WTC11 (cell line): ENCODE data around the gene TRPC4AP. TPM values are rescaled to one million over a fixed set of nuclear protein-coding genes. Genes with fewer than 3 reads are reported as not detected.
A peak's percentile ranks its signal among the peaks of the same experiment; 100 is the strongest.

ENCODE experiments used
- ATAC-seq: fragments of 200-7000 bp; cut with Tn5 transposase; 2 replicates; pipeline ENCODE4 v1.10.0; 2021; ENCODE audit warnings: mild to moderate bottlenecking, moderate library complexity
- CTCF ChIA-PET: fragments of 300-600 bp; sonication (Branson Sonifier 250); formaldehyde crosslinking; loops from one replicate; lab custom pipeline; 2021; ENCODE audit warnings: antibody characterized with exemption; lab: Charles Lee
- POLR2A ChIA-PET: fragments of 350-600 bp; sonication (Branson Sonifier 250); formaldehyde crosslinking; loops from one replicate; lab custom pipeline; 2021; ENCODE audit warnings: antibody characterized with exemption; lab: Charles Lee
- DNase-seq: peaks from one replicate; pipeline ENCODE4 v3.0.0; 2021; ENCODE audit warnings: low spot score
- H3K27ac Mint-ChIP-seq: 2 replicates; pipeline ENCODE4 v1.8.0; 2021; ENCODE audit warnings: mixed read lengths
- H3K27me3 Mint-ChIP-seq: 2 replicates; pipeline ENCODE4 v1.8.0; 2021; ENCODE audit warnings: low read depth, mild to moderate bottlenecking, moderate library complexity, mixed read lengths
- H3K36me3 Mint-ChIP-seq: 2 replicates; pipeline ENCODE4 v1.8.0; 2021; ENCODE audit warnings: mixed read lengths
- H3K4me1 Mint-ChIP-seq: 2 replicates; pipeline ENCODE4 v1.8.0; 2022; ENCODE audit warnings: mixed read lengths
- H3K4me3 Mint-ChIP-seq: 2 replicates; pipeline ENCODE4 v1.8.0; 2021; ENCODE audit warnings: mild to moderate bottlenecking, moderate library complexity, mixed read lengths
- H3K9me3 Mint-ChIP-seq: 2 replicates; pipeline ENCODE4 v1.8.0; 2021; ENCODE audit warnings: mixed read lengths
- ATF1 ChIP-seq: sonication (generic); formaldehyde crosslinking; IDR thresholded peaks from 2 replicates; pipeline ENCODE4 v1.8.1; 2023; ENCODE audit warnings: mild to moderate bottlenecking, moderate library complexity, missing genetic modification reagents
- ATF3 ChIP-seq: sonication (generic); formaldehyde crosslinking; conservative IDR thresholded peaks from 2 replicates; pipeline ENCODE4 v1.8.1; 2022; ENCODE audit warnings: mild to moderate bottlenecking, missing genetic modification reagents
- CBFB ChIP-seq: sonication (generic); formaldehyde crosslinking; IDR thresholded peaks from 2 replicates; pipeline ENCODE4 v1.8.1; 2022; ENCODE audit warnings: mild to moderate bottlenecking, low read depth, missing genetic modification reagents
- E2F1 ChIP-seq: sonication (generic); formaldehyde crosslinking; IDR thresholded peaks from 2 replicates; pipeline ENCODE4 v1.8.0; 2022; ENCODE audit warnings: mild to moderate bottlenecking, missing genetic modification reagents
- ETV6 ChIP-seq: sonication (generic); formaldehyde crosslinking; IDR thresholded peaks from 2 replicates; pipeline ENCODE4 v1.8.1; 2022; ENCODE audit warnings: mild to moderate bottlenecking, missing genetic modification reagents
- FOXJ3 ChIP-seq: sonication (generic); formaldehyde crosslinking; IDR thresholded peaks from 2 replicates; pipeline ENCODE4 v1.9.0; 2021; ENCODE audit warnings: missing genetic modification reagents, mild to moderate bottlenecking, borderline replicate concordance
- FOXP1 ChIP-seq: sonication (generic); formaldehyde crosslinking; IDR thresholded peaks from 2 replicates; pipeline ENCODE4 v1.8.0; 2022; ENCODE audit warnings: missing genetic modification reagents, mild to moderate bottlenecking, moderate library complexity, borderline replicate concordance
- FOXP4 ChIP-seq: sonication (generic); formaldehyde crosslinking; IDR thresholded peaks from 2 replicates; pipeline ENCODE4 v1.8.0; 2022; ENCODE audit warnings: mild to moderate bottlenecking, missing genetic modification reagents
- GRHL2 ChIP-seq: fragments of 250-450 bp; sonication (Bioruptor Pico); IDR thresholded peaks from 2 replicates; pipeline ENCODE4 v1.8.0; 2022; ENCODE audit warnings: mild to moderate bottlenecking, moderate library complexity; ENCODE audit not compliant: insufficient replicate concordance, severe bottlenecking
- HMGXB4 ChIP-seq: sonication (generic); formaldehyde crosslinking; IDR thresholded peaks from 2 replicates; pipeline ENCODE4 v1.8.1; 2023; ENCODE audit warnings: mild to moderate bottlenecking, moderate library complexity, missing genetic modification reagents
- IRF2 ChIP-seq: sonication (generic); formaldehyde crosslinking; IDR thresholded peaks from 2 replicates; pipeline ENCODE4 v1.8.0; 2022; ENCODE audit warnings: low read depth, missing genetic modification reagents, borderline replicate concordance
- JUN ChIP-seq: sonication (generic); formaldehyde crosslinking; IDR thresholded peaks from 2 replicates; pipeline ENCODE4 v1.8.0; 2023; ENCODE audit warnings: mild to moderate bottlenecking, missing genetic modification reagents
- MLX ChIP-seq: sonication (generic); formaldehyde crosslinking; IDR thresholded peaks from 2 replicates; pipeline ENCODE4 v1.8.1; 2023; ENCODE audit warnings: mild to moderate bottlenecking, missing genetic modification reagents, moderate library complexity
- MXD4 ChIP-seq: fragments of 250-450 bp; sonication (Bioruptor Pico); IDR thresholded peaks from 2 replicates; pipeline ENCODE4 v1.8.0; 2021; ENCODE audit warnings: mild to moderate bottlenecking, moderate library complexity, borderline replicate concordance
- NR3C1 ChIP-seq: sonication (generic); formaldehyde crosslinking; conservative IDR thresholded peaks from 2 replicates; pipeline ENCODE4 v1.8.1; 2023; ENCODE audit warnings: low read depth, mild to moderate bottlenecking, missing genetic modification reagents
- PRRX2 ChIP-seq: fragments of 250-450 bp; sonication (Bioruptor Pico); IDR thresholded peaks from 2 replicates; pipeline ENCODE4 v1.8.0; 2021; ENCODE audit warnings: mild to moderate bottlenecking
- RORB ChIP-seq: fragments of 250-450 bp; sonication (Bioruptor Pico); IDR thresholded peaks from 2 replicates; pipeline ENCODE4 v1.9.0; 2021; ENCODE audit warnings: mild to moderate bottlenecking
- SOX15 ChIP-seq: fragments of 250-450 bp; sonication (Bioruptor Pico); IDR thresholded peaks from 2 replicates; pipeline ENCODE4 v1.9.0; 2021; ENCODE audit warnings: mild to moderate bottlenecking
- STAT6 ChIP-seq: sonication (generic); formaldehyde crosslinking; conservative IDR thresholded peaks from 2 replicates; pipeline ENCODE4 v1.8.1; 2023; ENCODE audit warnings: mild to moderate bottlenecking, low read depth, missing genetic modification reagents, moderate library complexity
- TEAD1 ChIP-seq: sonication (generic); formaldehyde crosslinking; IDR thresholded peaks from 2 replicates; pipeline ENCODE4 v1.8.0; 2022; ENCODE audit warnings: mild to moderate bottlenecking, missing genetic modification reagents
- TEAD4 ChIP-seq: sonication (generic); formaldehyde crosslinking; IDR thresholded peaks from 2 replicates; pipeline ENCODE4 v1.8.0; 2022; ENCODE audit warnings: mild to moderate bottlenecking, missing genetic modification reagents
- ZNF121 ChIP-seq: sonication (generic); formaldehyde crosslinking; IDR thresholded peaks from 2 replicates; pipeline ENCODE4 v1.8.0; 2023; ENCODE audit warnings: missing genetic modification reagents
- ZNF281 ChIP-seq: sonication (generic); formaldehyde crosslinking; IDR thresholded peaks from 2 replicates; pipeline ENCODE4 v1.8.0; 2023; ENCODE audit warnings: mild to moderate bottlenecking, missing genetic modification reagents
- ZNF423 ChIP-seq: fragments of 250-450 bp; sonication (Bioruptor Pico); IDR thresholded peaks from 2 replicates; pipeline ENCODE4 v2.1.2; 2022; ENCODE audit warnings: mild to moderate bottlenecking, moderate library complexity
- total RNA-seq: library from RNA; stranded (reverse); gene quantifications from 3 replicates; pipeline ENCODE4 v1.2.3, GENCODE V29; 2021

Gene TRPC4AP
- total RNA-seq, 1 experiment from 2014 or later: 73.8 TPM

- H3K4me1 Mint-ChIP-seq: no peaks in the 10 kb centered on the region
- POLR2A ChIA-PET: no interaction called here
- ATAC-seq (no peak), DNase-seq (no peak)
- no peaks in the 10 kb centered on the region for H3K9me3 Mint-ChIP-seq
- H3K36me3 Mint-ChIP-seq: peaks cover 39% of the 10 kb centered on the region
- no peak overlapping the region for H3K4me3 Mint-ChIP-seq
- H3K27ac Mint-ChIP-seq: peak overlapping the region; percentile 58
- CTCF ChIA-PET: interaction anchor here (1.1 kb wide), 1 partner anchor 33 kb away, joined by 3 read pairs; no protein-coding TSS in a partner anchor
- H3K27me3 Mint-ChIP-seq: no peaks in the 10 kb centered on the region
- TF ChIP-seq FOXP4 (CRISPR knock-in tag): no peak
- no peak for TF ChIP-seq TEAD4 (CRISPR knock-in tag)
- no peak for TF ChIP-seq MLX (CRISPR knock-in tag)
- no peak for TF ChIP-seq ATF1 (CRISPR knock-in tag)
- no peak for TF ChIP-seq PRRX2 (CRISPR knock-in tag)
- TF ChIP-seq ZNF281 (CRISPR knock-in tag): no peak
- no peak for TF ChIP-seq ZNF423 (CRISPR knock-in tag)
- TF ChIP-seq IRF2 (CRISPR knock-in tag): no peak
- TF ChIP-seq ZNF121 (CRISPR knock-in tag): no peak
- TF ChIP-seq SOX15 (CRISPR knock-in tag): no peak
- TF ChIP-seq CBFB: no peak
- TF ChIP-seq MXD4 (CRISPR knock-in tag): no peak
- TF ChIP-seq ETV6 (CRISPR knock-in tag): no peak
- no peak for TF ChIP-seq HMGXB4 (CRISPR knock-in tag)
These were observed 69.0 kb downstream of the TRPC4AP start for GRCh38 chr20:35023624-35024023.

- ChIA-PET CTCF (no interaction called here), POLR2A (no interaction called here)
- ATAC-seq: no peak
- H3K4me1 Mint-ChIP-seq: no peaks in the 10 kb centered on the region
- H3K27me3 Mint-ChIP-seq: no peaks in the 10 kb centered on the region
- peaks cover 30% of the 10 kb centered on the region for H3K36me3 Mint-ChIP-seq
- no peak overlapping the region for H3K4me3 Mint-ChIP-seq
- no peaks in the 10 kb centered on the region for H3K9me3 Mint-ChIP-seq
- DNase-seq: no peak
- H3K27ac Mint-ChIP-seq: no peak overlapping the region
- TF ChIP-seq ZNF121 (CRISPR knock-in tag): no peak
- no peak for TF ChIP-seq RORB (CRISPR knock-in tag)
- TF ChIP-seq NR3C1 (CRISPR knock-in tag): no peak
- TF ChIP-seq STAT6 (CRISPR knock-in tag): no peak
- TF ChIP-seq FOXP1: no peak
- no peak for TF ChIP-seq GRHL2
- no peak for TF ChIP-seq PRRX2 (CRISPR knock-in tag)
- no peak for TF ChIP-seq TEAD1
- no peak for TF ChIP-seq JUN (CRISPR knock-in tag)
- no peak for TF ChIP-seq ATF3 (CRISPR knock-in tag)
- no peak for TF ChIP-seq E2F1 (CRISPR knock-in tag)
- no peak for TF ChIP-seq FOXJ3 (CRISPR knock-in tag)
These were observed 70.8 kb downstream of the TRPC4AP start for GRCh38 chr20:35021831-35022230.
